ENCODE measurements around the gene ATP8A1.

ATP8A1 gene

DNA sequence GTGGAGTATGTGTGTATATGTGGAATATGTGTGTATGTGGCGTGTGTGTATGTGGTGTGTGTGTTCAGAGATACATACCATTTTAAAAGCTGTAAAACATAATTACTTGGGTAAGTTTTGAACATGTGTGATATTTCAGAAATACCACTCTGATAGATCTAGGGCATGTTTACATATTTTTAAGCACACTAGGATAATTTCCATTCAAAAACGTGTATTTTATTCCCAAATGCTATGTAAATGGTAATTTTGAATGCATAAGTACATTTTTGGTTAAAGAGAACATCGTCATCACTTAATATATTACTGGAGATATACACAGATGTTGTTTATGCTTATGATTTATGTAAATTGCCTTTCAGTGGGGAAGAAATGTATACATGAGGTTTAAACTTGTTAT lies 294.3 kb downstream of the ATP8A1 start:
- Histone ChIP-seq H3K4me1 (ENCODE audit: control insufficient read depth, insufficient read depth, low read length) (no peaks in the 10 kb centered on the region), H3K9me3 (ENCODE audit: control insufficient read depth, insufficient read depth, low read length) (no peaks in the 10 kb centered on the region), H3K36me3 (ENCODE audit: control insufficient read depth, insufficient read depth, low read length) (no peaks in the 10 kb centered on the region), H3K27ac (ENCODE audit: low read depth, low read length) (no peak overlapping the region), H3K9ac (ENCODE audit: low read depth, low read length) (no peak overlapping the region), H3K27me3 (ENCODE audit: control insufficient read depth, insufficient read depth, low read length) (no peaks in the 10 kb centered on the region; the same call in 1 of the 2 replicates), H3K4me3 (ENCODE audit: low read depth, low read length) (no peak overlapping the region)

DNA sequence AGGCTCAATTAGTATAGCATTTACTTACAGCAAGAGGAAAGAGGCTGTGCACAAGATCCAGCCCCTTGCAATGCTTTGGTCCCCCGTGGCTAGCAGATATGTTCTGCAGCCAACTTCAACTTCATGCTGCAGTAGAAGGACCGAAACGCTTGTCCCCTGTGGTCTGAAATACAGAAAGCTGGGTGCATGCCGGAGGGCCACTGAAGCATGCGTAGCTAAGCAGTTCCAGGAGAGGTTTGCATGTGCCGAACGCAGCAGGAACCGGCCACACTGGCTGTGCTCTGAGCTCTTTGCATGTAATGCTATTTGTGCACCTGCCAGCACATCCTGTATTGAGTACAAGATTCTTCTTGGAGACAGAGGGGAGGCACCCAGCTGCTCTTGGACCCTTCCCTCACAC lies 295.4 kb downstream of the ATP8A1 start:
- no peaks in the 10 kb centered on the region for H3K4me1 ChIP-seq (ENCODE audit: control insufficient read depth, insufficient read depth, low read length)
- no peak overlapping the region for H3K27ac ChIP-seq (ENCODE audit: low read depth, low read length)
- H3K36me3 ChIP-seq (ENCODE audit: control insufficient read depth, insufficient read depth, low read length): no peaks in the 10 kb centered on the region
- H3K9me3 ChIP-seq (ENCODE audit: control insufficient read depth, insufficient read depth, low read length): no peaks in the 10 kb centered on the region
- H3K9ac ChIP-seq (ENCODE audit: low read depth, low read length): no peak overlapping the region
- H3K4me3 ChIP-seq (ENCODE audit: low read depth, low read length): no peak overlapping the region
- no peaks in the 10 kb centered on the region; the same call in 1 of the 2 replicates for H3K27me3 ChIP-seq (ENCODE audit: control insufficient read depth, insufficient read depth, low read length)

DNA sequence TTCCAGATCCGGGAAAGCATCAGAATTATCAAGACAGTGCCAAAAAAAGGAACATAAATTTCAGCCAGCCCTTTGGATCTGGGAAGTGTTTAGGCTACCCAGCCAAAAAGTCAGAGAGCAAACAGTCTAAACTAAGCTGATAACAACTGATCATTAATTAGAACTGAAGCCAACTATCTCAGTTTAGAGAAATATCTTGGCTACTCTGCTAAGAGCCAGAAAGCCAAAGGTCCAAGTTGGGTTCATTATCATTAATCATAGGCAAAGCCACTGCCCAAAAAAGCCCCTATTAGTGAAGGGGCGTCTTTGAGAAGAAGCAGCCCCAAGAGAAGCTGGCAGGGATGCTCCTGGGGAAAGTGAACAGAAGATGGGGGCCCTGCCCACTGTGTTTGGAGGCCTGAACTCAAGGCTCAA lies 296.6 kb downstream of the ATP8A1 start:
- no peaks in the 10 kb centered on the region; the same call in 1 of the 2 replicates for H3K27me3 ChIP-seq (ENCODE audit: control insufficient read depth, insufficient read depth, low read length)
- no peaks in the 10 kb centered on the region for H3K4me1 ChIP-seq (ENCODE audit: control insufficient read depth, insufficient read depth, low read length)
- H3K27ac ChIP-seq (ENCODE audit: low read depth, low read length): no peak overlapping the region
- no peaks in the 10 kb centered on the region for H3K36me3 ChIP-seq (ENCODE audit: control insufficient read depth, insufficient read depth, low read length)
- H3K4me3 ChIP-seq (ENCODE audit: low read depth, low read length): no peak overlapping the region
- no peak overlapping the region for H3K9ac ChIP-seq (ENCODE audit: low read depth, low read length)
- H3K9me3 ChIP-seq (ENCODE audit: control insufficient read depth, insufficient read depth, low read length): no peaks in the 10 kb centered on the region

DNA sequence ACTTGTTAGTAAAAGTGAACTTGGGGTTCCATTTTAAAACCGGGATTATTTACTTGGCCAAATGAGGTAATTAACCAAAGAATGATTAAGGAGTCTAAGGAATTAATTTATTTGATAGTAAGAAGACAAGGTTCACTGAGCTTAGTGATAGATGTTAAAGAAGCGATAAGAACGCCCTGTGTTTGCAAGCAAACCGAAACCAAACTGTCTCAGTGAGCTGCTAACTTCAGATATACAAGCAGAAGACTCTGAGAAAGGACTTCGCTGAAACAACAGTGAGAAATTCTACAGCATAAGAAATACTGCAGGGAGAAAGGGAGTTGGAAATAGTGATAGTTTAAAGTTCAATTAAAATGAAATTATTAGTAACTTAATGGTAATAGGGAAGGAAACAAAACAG lies 297.2 kb downstream of the ATP8A1 start:
- Histone ChIP-seq H3K9ac (ENCODE audit: low read depth, low read length) (no peak overlapping the region), H3K27me3 (ENCODE audit: control insufficient read depth, insufficient read depth, low read length) (no peaks in the 10 kb centered on the region; the same call in 1 of the 2 replicates), H3K9me3 (ENCODE audit: control insufficient read depth, insufficient read depth, low read length) (no peaks in the 10 kb centered on the region), H3K4me3 (ENCODE audit: low read depth, low read length) (no peak overlapping the region), H3K4me1 (ENCODE audit: control insufficient read depth, insufficient read depth, low read length) (no peaks in the 10 kb centered on the region), H3K36me3 (ENCODE audit: control insufficient read depth, insufficient read depth, low read length) (no peaks in the 10 kb centered on the region), H3K27ac (ENCODE audit: low read depth, low read length) (no peak overlapping the region)

Measured in HUES48 (cell line).